ENCODE measurements around the gene ARL9. TPM values are rescaled to one million over a fixed set of nuclear protein-coding genes. Genes with fewer than 3 reads are reported as not detected.
A peak's percentile ranks its signal among the peaks of the same experiment; 100 is the strongest.

The ARL9 gene
- total RNA-seq, 3 donors from 2014 or later (not counting 1 experiment from before 2014, with no cell fraction given) = 0.27 to 0.49 TPM; not detected in 1

DNA sequence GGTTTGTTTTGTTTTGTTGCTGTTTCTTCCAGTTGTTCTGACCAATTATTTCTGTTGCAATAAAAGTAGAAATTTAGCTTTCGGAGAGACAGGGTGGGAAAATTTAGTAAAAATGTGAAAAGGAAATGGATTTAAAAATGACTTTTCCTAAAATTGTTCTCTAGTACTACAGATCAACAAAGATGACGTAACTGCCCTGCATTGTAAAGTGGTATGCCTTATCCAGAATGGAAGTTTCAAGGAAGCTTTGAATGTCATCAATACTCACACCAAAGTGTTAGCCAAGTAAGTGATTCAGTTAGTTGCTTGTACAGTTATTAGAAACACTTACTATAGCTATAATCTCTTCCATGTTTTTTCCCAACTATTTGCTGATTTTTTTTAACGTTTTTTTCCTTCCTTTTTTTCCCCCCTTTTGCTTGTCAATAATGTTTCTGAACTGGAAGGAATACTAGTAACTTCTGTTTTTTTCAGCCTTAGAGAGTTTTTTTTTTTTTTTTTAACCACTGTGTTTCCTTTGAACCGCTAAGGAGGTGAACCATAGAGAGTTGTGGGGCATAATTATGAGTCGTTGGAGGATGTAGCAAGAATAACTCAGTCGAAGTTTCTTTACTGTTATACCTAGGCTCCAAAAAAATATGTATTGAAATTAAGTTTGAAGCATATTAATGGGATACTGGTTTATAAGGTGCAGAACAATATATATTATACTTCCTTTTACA is 35.9 kb upstream of the ARL9 start:
- H3K36me3 ChIP-seq (ENCODE audit: control insufficient read depth, insufficient read depth, low read length) = peaks cover 39% of the 10 kb centered on the region

DNA sequence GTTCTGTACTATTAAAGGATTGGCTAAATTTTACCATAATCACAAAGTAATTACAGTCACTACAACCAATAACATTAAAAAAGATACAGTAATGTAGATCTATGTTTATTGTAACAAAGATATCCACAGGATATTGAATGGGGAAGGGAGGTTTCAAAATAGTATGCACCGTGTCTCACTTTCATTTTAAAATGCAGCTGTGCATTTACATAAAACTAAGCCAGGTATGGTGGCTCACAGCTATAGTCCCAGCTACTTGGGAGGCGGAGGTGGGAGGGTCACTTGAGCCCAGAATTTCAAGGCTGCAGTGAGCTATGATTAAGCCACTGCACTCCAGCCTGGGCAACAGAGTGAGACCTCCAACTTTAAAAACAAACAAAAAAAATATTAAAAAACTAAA is 29.7 kb upstream of the ARL9 start:
- TF ChIP-seq, protein P1, sequence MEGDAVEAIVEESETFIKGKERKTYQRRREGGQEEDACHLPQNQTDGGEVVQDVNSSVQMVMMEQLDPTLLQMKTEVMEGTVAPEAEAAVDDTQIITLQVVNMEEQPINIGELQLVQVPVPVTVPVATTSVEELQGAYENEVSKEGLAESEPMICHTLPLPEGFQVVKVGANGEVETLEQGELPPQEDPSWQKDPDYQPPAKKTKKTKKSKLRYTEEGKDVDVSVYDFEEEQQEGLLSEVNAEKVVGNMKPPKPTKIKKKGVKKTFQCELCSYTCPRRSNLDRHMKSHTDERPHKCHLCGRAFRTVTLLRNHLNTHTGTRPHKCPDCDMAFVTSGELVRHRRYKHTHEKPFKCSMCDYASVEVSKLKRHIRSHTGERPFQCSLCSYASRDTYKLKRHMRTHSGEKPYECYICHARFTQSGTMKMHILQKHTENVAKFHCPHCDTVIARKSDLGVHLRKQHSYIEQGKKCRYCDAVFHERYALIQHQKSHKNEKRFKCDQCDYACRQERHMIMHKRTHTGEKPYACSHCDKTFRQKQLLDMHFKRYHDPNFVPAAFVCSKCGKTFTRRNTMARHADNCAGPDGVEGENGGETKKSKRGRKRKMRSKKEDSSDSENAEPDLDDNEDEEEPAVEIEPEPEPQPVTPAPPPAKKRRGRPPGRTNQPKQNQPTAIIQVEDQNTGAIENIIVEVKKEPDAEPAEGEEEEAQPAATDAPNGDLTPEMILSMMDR (IDR thresholded peaks at IDR 0.05) = no peak
- intact Hi-C loops (cut with micrococcal nuclease) = no loop called here
- Histone ChIP-seq H3K9me3 (ENCODE audit: control insufficient read depth, insufficient read depth, low read length) (no peaks in the 10 kb centered on the region), H3K4me3 (ENCODE audit: low read length) (no peak overlapping the region), H3K27ac (ENCODE audit: low read length) (no peak overlapping the region), H3K27me3 (ENCODE audit: control insufficient read depth, insufficient read depth, low read length) (no peaks in the 10 kb centered on the region), H3K36me3 (ENCODE audit: control insufficient read depth, insufficient read depth, low read length) (peaks cover 85% of the 10 kb centered on the region), H3K4me1 (ENCODE audit: control insufficient read depth, insufficient read depth, low read length) (no peaks in the 10 kb centered on the region)
- Mint-ChIP-seq H3K4me3 (no peak overlapping the region), H3K27me3 (ENCODE audit: low read depth in 2 of 2) (no peaks in the 10 kb centered on the region), H3K4me1 (no peaks in the 10 kb centered on the region), H3K9me3 (no peaks in the 10 kb centered on the region), H3K27ac (no peak overlapping the region), H3K36me3 (peaks cover 20% of the 10 kb centered on the region)
- 74% methylated on average over 2 of the region's 2 CpGs for WGBS (ENCODE audit: insufficient coverage)
- ATAC-seq (no peak), DNase-seq (no peak)

More for the DNA sequence above, 35.9 kb upstream of the ARL9 start:
- DNase-seq (no peak), ATAC-seq (no peak)
- H3K27ac ChIP-seq (ENCODE audit: low read length) = no peak overlapping the region
- Mint-ChIP-seq H3K4me1 (peaks cover 47 to 50% of the 10 kb centered on the region in 2 donors), H3K27me3 (ENCODE audit: low read depth in 2 of 2) (no peaks in the 10 kb centered on the region), H3K27ac (peak overlapping the region; percentile 29 to 97), H3K36me3 (no peaks in the 10 kb centered on the region), H3K4me3 (peak overlapping the region; percentile 52), H3K9me3 (no peaks in the 10 kb centered on the region)
- peaks cover 16% of the 10 kb centered on the region for H3K4me1 ChIP-seq (ENCODE audit: control insufficient read depth, insufficient read depth, low read length)
- 50% methylated on average over 2 of the region's 6 CpGs for WGBS (ENCODE audit: insufficient coverage)
- H3K27me3 ChIP-seq (ENCODE audit: control insufficient read depth, insufficient read depth, low read length) = no peaks in the 10 kb centered on the region
- no peak overlapping the region for H3K4me3 ChIP-seq (ENCODE audit: low read length)
- TF ChIP-seq, protein P1 (IDR thresholded peaks at IDR 0.05) = no peak
- H3K9me3 ChIP-seq (ENCODE audit: control insufficient read depth, insufficient read depth, low read length) = no peaks in the 10 kb centered on the region
- intact Hi-C loops (cut with micrococcal nuclease) = no loop called here

GRCh38 chr4:56477192-56477702 is 28.3 kb upstream of the ARL9 start:
- H3K27ac Mint-ChIP-seq = no peak overlapping the region
- Histone ChIP-seq H3K4me1 (ENCODE audit: control insufficient read depth, insufficient read depth, low read length) (no peaks in the 10 kb centered on the region), H3K27ac (ENCODE audit: low read length) (no peak overlapping the region), H3K36me3 (ENCODE audit: control insufficient read depth, insufficient read depth, low read length) (peaks cover 79% of the 10 kb centered on the region), H3K9me3 (ENCODE audit: control insufficient read depth, insufficient read depth, low read length) (no peaks in the 10 kb centered on the region), H3K4me3 (ENCODE audit: low read length) (no peak overlapping the region), H3K27me3 (ENCODE audit: control insufficient read depth, insufficient read depth, low read length) (no peaks in the 10 kb centered on the region)
- H3K4me3 Mint-ChIP-seq = no peak overlapping the region
- H3K27me3 Mint-ChIP-seq (ENCODE audit: low read depth in 2 of 2) = no peaks in the 10 kb centered on the region
- 93% methylated on average over 4 of the region's 5 CpGs for WGBS (ENCODE audit: insufficient coverage)
- intact Hi-C loops (cut with micrococcal nuclease) = no loop called here
- peaks cover 20% of the 10 kb centered on the region for H3K36me3 Mint-ChIP-seq
- no peak for DNase-seq
- H3K4me1 Mint-ChIP-seq = no peaks in the 10 kb centered on the region
- ATAC-seq = no peak
- no peaks in the 10 kb centered on the region for H3K9me3 Mint-ChIP-seq
- TF ChIP-seq, protein P1 (IDR thresholded peaks at IDR 0.05) = no peak
